Adrenal gland (tissue), 5 donors: Measurements from ENCODE around the gene AGL.

ENCODE experiments used
- POLR2A ChIP-seq, 2 donors: fragments of 450-650 bp; IDR thresholded peaks; one replicate each; pipeline ENCODE4 v1.6.1; 2017; ENCODE audit warnings: antibody characterized with exemption in 2 of 2, mild to moderate bottlenecking in 2 of 2, moderate library complexity in 1 of 2
- TF ChIP-seq, protein P1 (sequence below), 6 experiments: fragments of 450-650 bp in 4 of 6; fragments of 200-600 bp in 2 of 6; sonication (generic) in 1 of 6; IDR thresholded peaks; 1 replicate in 5 of 6; 2 replicates in 1 of 6; pipeline versions ENCODE4 v1.5.1 to v1.8.0; 2016 to 2021; ENCODE audit warnings: antibody characterized with exemption in 6 of 6, mild to moderate bottlenecking in 2 of 6, moderate library complexity in 1 of 6
- donor health status: DM: no; HTN: no; CAD: no.

DNA sequence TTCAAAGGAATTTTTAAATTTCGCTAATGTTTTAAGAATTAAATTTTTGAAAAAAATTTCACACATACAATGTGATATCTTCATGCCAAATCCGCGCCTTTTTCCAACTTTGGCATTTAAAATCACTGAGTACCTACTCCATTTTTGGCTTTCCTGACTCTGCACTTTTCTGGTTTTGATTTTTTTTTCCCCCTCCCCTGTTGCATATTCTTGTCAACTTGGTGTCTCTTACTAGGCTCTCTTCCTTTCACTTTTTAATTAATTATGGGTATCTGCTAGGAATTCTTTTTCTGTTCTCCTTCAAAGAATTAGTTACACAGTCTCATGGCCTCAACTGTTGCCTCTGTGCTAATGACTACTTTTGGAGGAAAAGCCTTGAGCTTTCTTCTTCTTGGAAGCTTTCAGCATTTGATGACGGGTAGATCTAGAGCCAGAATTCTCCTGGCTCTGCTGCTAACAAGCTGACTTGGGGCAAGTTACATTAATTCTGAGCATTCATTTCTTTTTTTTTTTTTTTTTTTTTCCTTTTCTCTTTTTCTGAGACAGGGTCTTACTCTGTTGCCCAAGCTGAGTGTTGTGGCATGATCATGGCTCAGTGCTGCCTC lies 1.8 kb downstream of the AGL start:
- TF ChIP-seq, protein P1, sequence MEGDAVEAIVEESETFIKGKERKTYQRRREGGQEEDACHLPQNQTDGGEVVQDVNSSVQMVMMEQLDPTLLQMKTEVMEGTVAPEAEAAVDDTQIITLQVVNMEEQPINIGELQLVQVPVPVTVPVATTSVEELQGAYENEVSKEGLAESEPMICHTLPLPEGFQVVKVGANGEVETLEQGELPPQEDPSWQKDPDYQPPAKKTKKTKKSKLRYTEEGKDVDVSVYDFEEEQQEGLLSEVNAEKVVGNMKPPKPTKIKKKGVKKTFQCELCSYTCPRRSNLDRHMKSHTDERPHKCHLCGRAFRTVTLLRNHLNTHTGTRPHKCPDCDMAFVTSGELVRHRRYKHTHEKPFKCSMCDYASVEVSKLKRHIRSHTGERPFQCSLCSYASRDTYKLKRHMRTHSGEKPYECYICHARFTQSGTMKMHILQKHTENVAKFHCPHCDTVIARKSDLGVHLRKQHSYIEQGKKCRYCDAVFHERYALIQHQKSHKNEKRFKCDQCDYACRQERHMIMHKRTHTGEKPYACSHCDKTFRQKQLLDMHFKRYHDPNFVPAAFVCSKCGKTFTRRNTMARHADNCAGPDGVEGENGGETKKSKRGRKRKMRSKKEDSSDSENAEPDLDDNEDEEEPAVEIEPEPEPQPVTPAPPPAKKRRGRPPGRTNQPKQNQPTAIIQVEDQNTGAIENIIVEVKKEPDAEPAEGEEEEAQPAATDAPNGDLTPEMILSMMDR (IDR thresholded peaks at IDR 0.05), result no peak
- no peak for TF ChIP-seq POLR2A (IDR thresholded peaks at IDR 0.05)
